Measurements from ENCODE around the gene HDAC2. TPM values are rescaled to one million over a fixed set of nuclear protein-coding genes. Genes with fewer than 3 reads are reported as not detected.

The HDAC2 gene
- total and polyA plus RNA-seq, 2 of the 13 experiments (the other 11 are each of a cell fraction or from before 2014, with no cell fraction given): 99.6 to 114 TPM

- TF ChIP-seq ZXDC (CRISPR knock-in tag; IDR thresholded peaks at IDR 0.05) (no peak), ZBTB26 (CRISPR knock-in tag; IDR thresholded peaks at IDR 0.05; ENCODE audit: borderline replicate concordance) (no peak), ZNF761 (CRISPR knock-in tag; conservative IDR thresholded peaks at IDR 0.05) (no peak), EED (CRISPR knock-in tag; IDR thresholded peaks at IDR 0.05) (no peak), ZNF672 (CRISPR knock-in tag; IDR thresholded peaks at IDR 0.05) (no peak), RNF219 (CRISPR knock-in tag; IDR thresholded peaks at IDR 0.05) (no peak)
These were observed 7.2 kb upstream of the HDAC2 start (continued) for GRCh38 chr6:113978084-113978675.
